ENCODE measurements around the gene SDK1. TPM values are rescaled to one million over a fixed set of nuclear protein-coding genes. Genes with fewer than 3 reads are reported as not detected.

Gene SDK1
- total RNA-seq, 3 donors from 2014 or later (not counting 1 experiment from before 2014, with no cell fraction given) = 0.05 to 0.11 TPM; not detected in 1

- Mint-ChIP-seq H3K27me3 (ENCODE audit: low read depth in 2 of 2) (peaks cover 15% of the 10 kb centered on the region in 2 donors), H3K4me1 (no peaks in the 10 kb centered on the region), H3K36me3 (no peaks in the 10 kb centered on the region), H3K4me3 (no peak overlapping the region), H3K27ac (no peak overlapping the region), H3K9me3 (no peaks in the 10 kb centered on the region)
- H3K4me1 ChIP-seq (ENCODE audit: control insufficient read depth, insufficient read depth, low read length) = no peaks in the 10 kb centered on the region
- H3K4me3 ChIP-seq (ENCODE audit: low read length) = no peak overlapping the region
- WGBS (ENCODE audit: insufficient coverage) = 45% methylated on average over 3 of the region's 3 CpGs
- H3K9me3 ChIP-seq (ENCODE audit: control insufficient read depth, insufficient read depth, low read length) = no peaks in the 10 kb centered on the region
- TF ChIP-seq CTCF (IDR thresholded peaks at IDR 0.05) = no peak
- no peaks in the 10 kb centered on the region for H3K27me3 ChIP-seq (ENCODE audit: control insufficient read depth, insufficient read depth, low read length)
- intact Hi-C loops (cut with micrococcal nuclease) = no loop called here
- H3K27ac ChIP-seq (ENCODE audit: low read length) = no peak overlapping the region
- no peak for ATAC-seq
- no peak for DNase-seq
- no peaks in the 10 kb centered on the region for H3K36me3 ChIP-seq (ENCODE audit: control insufficient read depth, insufficient read depth, low read length)
These were observed 456.0 kb downstream of the SDK1 start for GRCh38 chr7:3757059-3757458.

DNA sequence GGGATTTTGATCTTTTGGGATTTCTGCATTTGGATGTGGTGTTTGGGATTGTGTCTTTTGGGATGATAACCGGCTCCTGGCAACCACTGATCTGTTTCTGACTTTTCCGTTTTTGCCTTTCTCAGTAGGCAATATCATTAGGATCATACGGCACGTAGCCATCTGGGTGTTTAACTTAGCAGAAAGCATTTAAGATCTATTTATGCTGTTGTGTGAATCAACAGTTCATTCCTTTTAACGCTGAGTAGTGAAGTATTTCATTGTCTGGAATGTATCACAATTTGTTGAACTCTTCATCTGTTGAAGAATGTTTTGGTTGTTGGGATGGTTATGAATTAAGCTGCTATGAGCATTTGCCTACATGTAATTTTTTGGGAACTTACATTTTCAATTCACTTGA lies 459.6 kb downstream of the SDK1 start:
- no peaks in the 10 kb centered on the region for H3K4me1 ChIP-seq (ENCODE audit: control insufficient read depth, insufficient read depth, low read length)
- no peak overlapping the region for H3K27ac ChIP-seq (ENCODE audit: low read length)
- no peaks in the 10 kb centered on the region for H3K9me3 Mint-ChIP-seq
- no peak overlapping the region for H3K27ac Mint-ChIP-seq
- H3K4me3 ChIP-seq (ENCODE audit: low read length) = no peak overlapping the region
- ATAC-seq = no peak
- intact Hi-C loops (cut with micrococcal nuclease) = no loop called here
- H3K36me3 ChIP-seq (ENCODE audit: control insufficient read depth, insufficient read depth, low read length) = no peaks in the 10 kb centered on the region
- H3K9me3 ChIP-seq (ENCODE audit: control insufficient read depth, insufficient read depth, low read length) = no peaks in the 10 kb centered on the region
- H3K27me3 Mint-ChIP-seq (ENCODE audit: low read depth in 2 of 2) = peaks cover 0 to 11% of the 10 kb centered on the region in 2 donors
- no peak for TF ChIP-seq CTCF (IDR thresholded peaks at IDR 0.05)
- no peaks in the 10 kb centered on the region for H3K4me1 Mint-ChIP-seq
- no peak overlapping the region for H3K4me3 Mint-ChIP-seq
- no peak for DNase-seq
- no peaks in the 10 kb centered on the region for H3K27me3 ChIP-seq (ENCODE audit: control insufficient read depth, insufficient read depth, low read length)
- 91% methylated on average over 5 of the region's 5 CpGs for WGBS (ENCODE audit: insufficient coverage)
- H3K36me3 Mint-ChIP-seq = no peaks in the 10 kb centered on the region

DNA sequence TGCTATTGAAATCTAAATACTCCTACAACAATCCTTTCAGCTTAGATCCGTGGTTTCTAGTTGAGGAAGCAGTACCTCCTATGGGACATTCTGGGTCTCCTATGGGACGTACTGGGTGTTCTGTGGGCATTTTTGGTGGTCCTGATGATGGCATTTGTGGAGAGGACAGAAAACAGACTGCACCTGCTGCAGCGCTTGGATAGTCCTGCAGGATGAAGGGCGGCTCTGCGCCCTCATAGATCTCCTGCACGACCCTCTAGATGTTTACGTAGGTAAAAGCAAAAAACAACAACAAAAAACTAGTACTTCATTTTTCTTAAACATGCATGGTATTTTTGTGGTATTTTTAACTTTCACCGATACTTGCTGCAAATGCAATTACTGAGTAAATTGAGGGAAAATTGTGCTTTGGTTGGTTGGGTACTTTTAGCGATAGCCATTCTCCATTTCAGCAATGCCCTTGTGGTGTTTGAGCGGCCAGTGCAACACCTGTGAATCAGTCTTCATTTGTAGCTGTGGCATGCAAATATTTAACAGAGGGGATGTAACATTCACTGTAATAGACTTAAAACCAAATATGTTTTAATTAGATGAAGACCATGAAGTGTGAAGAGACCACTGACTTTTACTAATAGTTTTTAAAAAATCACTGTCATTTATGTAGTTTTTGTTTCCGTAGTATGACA lies 461.2 kb downstream of the SDK1 start:
- intact Hi-C loops (cut with micrococcal nuclease) = no loop called here
- no peak overlapping the region for H3K27ac Mint-ChIP-seq
- no peak overlapping the region for H3K27ac ChIP-seq (ENCODE audit: low read length)
- H3K27me3 Mint-ChIP-seq (ENCODE audit: low read depth in 2 of 2) = peaks cover 12 to 16% of the 10 kb centered on the region in 2 donors
- H3K36me3 ChIP-seq (ENCODE audit: control insufficient read depth, insufficient read depth, low read length) = no peaks in the 10 kb centered on the region
- H3K36me3 Mint-ChIP-seq = no peaks in the 10 kb centered on the region
- H3K4me1 ChIP-seq (ENCODE audit: control insufficient read depth, insufficient read depth, low read length) = no peaks in the 10 kb centered on the region
- no peak for TF ChIP-seq CTCF (IDR thresholded peaks at IDR 0.05)
- no peak overlapping the region for H3K4me3 Mint-ChIP-seq
- no peaks in the 10 kb centered on the region for H3K9me3 ChIP-seq (ENCODE audit: control insufficient read depth, insufficient read depth, low read length)
- WGBS (ENCODE audit: insufficient coverage) = 79% methylated on average over 9 of the region's 11 CpGs
- H3K4me1 Mint-ChIP-seq = no peaks in the 10 kb centered on the region
- DNase-seq (no peak), ATAC-seq (no peak)
- no peaks in the 10 kb centered on the region for H3K27me3 ChIP-seq (ENCODE audit: control insufficient read depth, insufficient read depth, low read length)
- H3K4me3 ChIP-seq (ENCODE audit: low read length) = no peak overlapping the region
- no peaks in the 10 kb centered on the region for H3K9me3 Mint-ChIP-seq
